ENCODE results near the gene PDE5A. TPM values are rescaled to one million over a fixed set of nuclear protein-coding genes. Genes with fewer than 3 reads are reported as not detected.

Gene PDE5A
- total and polyA plus RNA-seq, 2 donors (not counting 3 experiments of a cell fraction or from before 2014, with no cell fraction given) = 0.73 to 2.3 TPM

DNA sequence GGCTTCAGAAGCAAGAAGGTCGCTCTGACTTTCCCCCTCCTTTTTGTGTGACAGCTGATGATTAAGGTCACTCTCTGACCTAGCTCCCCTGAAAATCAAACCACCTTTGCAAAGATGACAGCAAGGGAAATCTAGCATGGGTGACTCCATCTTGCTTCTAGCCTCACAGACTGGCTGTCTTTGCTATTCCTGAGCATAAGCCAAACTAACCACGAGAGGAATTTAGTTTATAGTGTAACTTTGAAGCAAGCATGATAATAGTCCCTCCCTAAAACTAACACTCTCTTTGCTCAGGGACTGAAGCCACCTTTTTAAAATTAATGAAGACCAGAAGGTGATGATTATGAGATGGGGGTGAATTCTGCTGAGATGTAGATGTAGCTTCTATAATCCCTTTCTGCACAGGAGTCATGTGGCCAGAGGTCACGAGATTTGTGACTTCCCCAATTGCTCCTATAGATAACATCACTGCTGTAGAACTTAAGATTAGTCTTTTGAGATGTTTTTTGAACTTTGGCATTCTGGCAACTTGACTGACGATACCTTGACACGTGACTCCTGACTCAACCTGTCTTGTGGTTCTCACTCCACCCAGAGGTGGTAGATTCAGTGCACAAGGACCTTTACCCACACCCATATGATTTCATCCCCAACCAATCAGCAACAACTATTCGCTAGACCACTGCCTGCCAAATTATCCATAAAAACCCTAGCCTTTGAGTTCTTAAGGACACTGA is 14.9 kb upstream of the PDE5A start:
- H3K4me3 ChIP-seq (replicated peaks in 1 of 3; ENCODE audit: insufficient read depth in 1 of 3, low read depth in 1 of 3, low read length in 3 of 3) = no peak overlapping the region
- DNase-seq (ENCODE audit: low read depth, low spot score) = no peak
- H3K9me3 ChIP-seq (replicated peaks; ENCODE audit: control insufficient read depth, insufficient read depth, low read length) = no peaks in the 10 kb centered on the region
- no peak overlapping the region for H2AFZ ChIP-seq (ENCODE audit: low read depth, low read length)
- H3K27ac ChIP-seq (ENCODE audit: insufficient read depth, low read depth, low read length) = no peak overlapping the region
- CTCF ChIA-PET = interaction anchor here (1.3 kb wide), 1 partner anchor 15 kb away, joined by 3 read pairs; the partner anchor contains the start of gene PDE5A
- dilution Hi-C loops (cut with MboI; ENCODE audit: extremely low pct_ligation_motif_present, low sequenced_read_pairs) (no loop called here), intact Hi-C loops (cut with micrococcal nuclease) (no loop called here)
- H3K4me2 ChIP-seq (ENCODE audit: insufficient read depth, low read length) = no peak overlapping the region
- H3K9me1 ChIP-seq (replicated peaks; ENCODE audit: control insufficient read depth, extremely low read depth, insufficient read depth, low read length) = no peaks in the 10 kb centered on the region
- TF ChIP-seq, protein P1, sequence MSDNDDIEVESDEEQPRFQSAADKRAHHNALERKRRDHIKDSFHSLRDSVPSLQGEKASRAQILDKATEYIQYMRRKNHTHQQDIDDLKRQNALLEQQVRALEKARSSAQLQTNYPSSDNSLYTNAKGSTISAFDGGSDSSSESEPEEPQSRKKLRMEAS (IDR thresholded peaks at IDR 0.05; ENCODE audit: insufficient read depth, insufficient read length) = no peak
- no peak for TF ChIP-seq POLR2A (IDR thresholded peaks at IDR 0.05; ENCODE audit: low read depth, low read length)
- no peak for TF ChIP-seq FOS (IDR thresholded peaks at IDR 0.05; ENCODE audit: borderline replicate concordance, insufficient read depth, low read length)
- TF ChIP-seq, protein P2, sequence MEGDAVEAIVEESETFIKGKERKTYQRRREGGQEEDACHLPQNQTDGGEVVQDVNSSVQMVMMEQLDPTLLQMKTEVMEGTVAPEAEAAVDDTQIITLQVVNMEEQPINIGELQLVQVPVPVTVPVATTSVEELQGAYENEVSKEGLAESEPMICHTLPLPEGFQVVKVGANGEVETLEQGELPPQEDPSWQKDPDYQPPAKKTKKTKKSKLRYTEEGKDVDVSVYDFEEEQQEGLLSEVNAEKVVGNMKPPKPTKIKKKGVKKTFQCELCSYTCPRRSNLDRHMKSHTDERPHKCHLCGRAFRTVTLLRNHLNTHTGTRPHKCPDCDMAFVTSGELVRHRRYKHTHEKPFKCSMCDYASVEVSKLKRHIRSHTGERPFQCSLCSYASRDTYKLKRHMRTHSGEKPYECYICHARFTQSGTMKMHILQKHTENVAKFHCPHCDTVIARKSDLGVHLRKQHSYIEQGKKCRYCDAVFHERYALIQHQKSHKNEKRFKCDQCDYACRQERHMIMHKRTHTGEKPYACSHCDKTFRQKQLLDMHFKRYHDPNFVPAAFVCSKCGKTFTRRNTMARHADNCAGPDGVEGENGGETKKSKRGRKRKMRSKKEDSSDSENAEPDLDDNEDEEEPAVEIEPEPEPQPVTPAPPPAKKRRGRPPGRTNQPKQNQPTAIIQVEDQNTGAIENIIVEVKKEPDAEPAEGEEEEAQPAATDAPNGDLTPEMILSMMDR (IDR thresholded peaks at IDR 0.05; ENCODE audit: extremely low read depth in 1 of 2, insufficient read depth in 1 of 2, low read depth in 1 of 2, low read length in 2 of 2) = no peak
- no peak for TF ChIP-seq MYC (IDR thresholded peaks at IDR 0.05; ENCODE audit: low read depth, low read length)
- no peak for TF ChIP-seq EZH2 (IDR thresholded peaks at IDR 0.05; ENCODE audit: borderline replicate concordance, low read depth, low read length, severe bottlenecking)
- no peak for TF ChIP-seq JUN (IDR thresholded peaks at IDR 0.05; ENCODE audit: borderline replicate concordance, insufficient read depth, insufficient read length, low read depth)
- no peaks in the 10 kb centered on the region for H3K27me3 ChIP-seq (ENCODE audit: control insufficient read depth in 2 of 2, insufficient read depth in 2 of 2, low read length in 2 of 2)
- no peaks in the 10 kb centered on the region for H3K79me2 ChIP-seq (ENCODE audit: control insufficient read depth, insufficient read depth, low read length)
- FAIRE-seq = no peak
- H3K4me1 ChIP-seq (ENCODE audit: control insufficient read depth, extremely low read depth, insufficient read depth, low read length) = no peaks in the 10 kb centered on the region
- POLR2A ChIA-PET = no interaction called here
- BruUV-seq (replicated peaks) = no TSS peak
- no peak overlapping the region for H3K9ac ChIP-seq (replicated peaks; ENCODE audit: extremely low read depth, insufficient read depth, low read length)
- no peaks in the 10 kb centered on the region for H4K20me1 ChIP-seq (replicated peaks; ENCODE audit: control insufficient read depth, extremely low read depth, insufficient read depth, low read length)
- H3K36me3 ChIP-seq (ENCODE audit: control insufficient read depth in 2 of 2, extremely low read depth in 1 of 2, insufficient read depth in 2 of 2, low read length in 2 of 2) = no peaks in the 10 kb centered on the region
